K562 treated with DMSO at 1 percent for 12 hours (cell line): ENCODE measurements around the gene YAF2. TPM values are rescaled to one million over a fixed set of nuclear protein-coding genes. Genes with fewer than 3 reads are reported as not detected.

Experiments used
- total RNA-seq: library from RNA; unstranded; fragments of 300-600 nt; gene quantifications from 2 replicates; pipeline ENCODE4 v1.2.3, GENCODE V29; 2022; ENCODE audit not compliant: insufficient read depth

YAF2 gene, protein sequence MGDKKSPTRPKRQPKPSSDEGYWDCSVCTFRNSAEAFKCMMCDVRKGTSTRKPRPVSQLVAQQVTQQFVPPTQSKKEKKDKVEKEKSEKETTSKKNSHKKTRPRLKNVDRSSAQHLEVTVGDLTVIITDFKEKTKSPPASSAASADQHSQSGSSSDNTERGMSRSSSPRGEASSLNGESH
- 9.4 and 13.9 TPM in 2 replicates for total RNA-seq

DNA sequence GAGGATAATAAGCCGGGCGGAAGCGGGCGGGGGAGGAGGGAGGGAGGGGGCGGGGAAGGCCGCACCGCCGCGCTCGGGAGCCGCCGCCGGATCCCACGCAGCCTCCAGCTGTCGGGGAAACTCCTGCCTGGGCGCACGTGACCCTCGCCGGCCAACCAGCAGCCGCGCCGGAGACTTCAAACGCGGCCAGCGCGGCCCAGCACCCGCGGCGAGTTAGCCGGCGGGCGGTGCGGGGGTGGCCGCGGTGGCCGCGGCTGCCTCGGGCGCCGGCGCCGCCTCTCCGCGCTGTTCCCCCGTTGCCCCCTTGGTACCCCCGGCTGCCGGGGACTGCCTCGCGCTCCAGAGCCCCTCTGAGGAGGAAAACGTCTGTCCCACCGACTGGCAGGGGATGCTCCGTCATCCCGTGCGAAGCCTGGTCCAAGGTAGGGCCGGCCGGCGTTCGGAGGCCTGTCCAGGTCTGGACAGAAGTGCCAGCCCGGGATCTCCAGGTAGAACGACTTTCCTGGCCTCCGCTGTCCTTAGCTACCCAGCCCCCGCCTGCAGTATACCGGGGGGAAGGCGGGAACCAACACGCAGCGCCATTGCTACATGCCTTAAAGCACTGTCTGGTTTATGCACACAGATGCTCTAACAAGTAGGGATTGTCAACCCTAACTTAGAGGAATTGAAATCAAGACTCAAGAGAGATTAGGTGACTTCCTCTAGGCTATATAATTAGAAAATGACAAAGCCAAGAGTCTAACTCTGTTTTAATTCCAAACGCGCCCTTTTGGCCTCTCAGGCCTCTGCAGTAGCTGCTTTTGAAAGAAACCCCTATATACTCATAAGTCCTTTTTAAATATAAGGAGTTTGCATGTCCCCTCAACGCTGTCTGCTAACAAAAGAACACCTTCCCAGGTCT, at the start of gene YAF2:
Gene YAF2, minus strand, starts transcription at position 9 of the 901 bp plus-strand sequence. CDS start 68 bp downstream, outside the sequence.

DNA sequence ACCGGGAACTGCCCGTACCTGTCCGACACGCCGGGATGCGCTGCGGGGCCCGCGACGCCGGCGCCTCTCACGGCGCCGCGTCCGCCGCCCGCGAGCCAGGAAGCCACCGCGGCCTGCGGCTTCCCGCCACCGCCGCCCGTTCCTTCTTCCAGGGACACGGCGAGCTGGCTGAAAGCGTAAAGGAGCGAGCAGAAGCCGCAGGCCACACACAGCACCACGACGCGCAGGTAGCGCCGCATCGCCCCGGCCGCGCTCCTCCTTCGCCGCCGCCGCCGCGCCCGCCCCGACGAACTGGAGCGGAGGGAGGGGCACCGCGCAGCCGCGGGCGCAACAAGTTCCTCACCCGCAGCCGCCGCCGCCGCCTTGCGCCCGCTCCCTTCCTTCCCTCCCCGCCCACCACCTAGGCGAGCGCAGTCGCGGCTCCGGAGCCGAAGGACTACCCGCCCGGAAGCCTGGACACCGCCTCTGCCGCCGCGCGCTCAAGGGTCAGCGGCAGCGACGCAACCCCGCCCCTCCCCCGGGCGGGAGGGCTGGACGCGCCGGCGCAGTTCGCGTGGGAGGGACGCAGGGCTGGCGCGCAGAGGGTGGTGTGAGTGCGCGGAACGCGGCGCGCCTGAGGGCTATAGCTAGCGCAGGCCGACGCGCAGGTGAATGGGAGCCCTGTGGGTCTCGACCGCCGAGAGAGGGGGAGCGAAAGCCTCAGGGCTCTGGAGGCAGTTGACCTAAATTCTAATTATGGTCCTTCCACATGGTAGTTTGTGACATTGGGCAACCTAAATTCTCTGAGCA, 93.4 kb downstream of the YAF2 start, which contains the start of gene GXYLT1:
Gene GXYLT1, minus strand, starts transcription at position 467 of the 789 bp plus-strand sequence. Its CDS starts 228 bp downstream, at position 239.

Other genes with a start within 250 kb of the YAF2 start
- gene GXYLT1, start 93.4 kb downstream of the YAF2 start, total RNA-seq: 1.5 and 10.5 TPM in 2 replicates
- gene ZCRB1, start 87.8 kb upstream of the YAF2 start, total RNA-seq: 45.0 and 63.6 TPM in 2 replicates
- gene PPHLN1, start 87.9 kb upstream of the YAF2 start, total RNA-seq: 29.6 and 56.2 TPM in 2 replicates